Measurements from ENCODE around the gene CES3. TPM values are rescaled to one million over a fixed set of nuclear protein-coding genes. Genes with fewer than 3 reads are reported as not detected.
"Not testable (repeated sequence)": the region's sequence is repeated elsewhere in the genome, so short reads cannot be mapped to it uniquely, and the experiment has no call there.

The CES3 gene
- total RNA-seq, 1 donor from 2014 or later, result 1.5 TPM

GRCh38 chr16:66944054-66944441 is 17.0 kb upstream of the CES3 start:
- Mint-ChIP-seq H3K4me3 (ENCODE audit: unreplicated experiment) (no peak overlapping the region), H3K27me3 (ENCODE audit: low read depth, unreplicated experiment) (peaks cover 13% of the 10 kb centered on the region), H3K27ac (ENCODE audit: unreplicated experiment) (no peak overlapping the region), H3K36me3 (ENCODE audit: low read depth, unreplicated experiment) (peaks cover 31% of the 10 kb centered on the region), H3K9me3 (ENCODE audit: unreplicated experiment) (no peaks in the 10 kb centered on the region), H3K4me1 (ENCODE audit: low read depth, unreplicated experiment) (no peaks in the 10 kb centered on the region)
- DNase-seq (ENCODE audit: low read depth) (no peak), FAIRE-seq (no peak)
- H3K27me3 ChIP-seq (ENCODE audit: insufficient read depth, low read length), result peaks cover 8% of the 10 kb centered on the region
- no peak overlapping the region for H3K4me2 ChIP-seq (ENCODE audit: low read length)
- no peak overlapping the region for H2AFZ ChIP-seq (ENCODE audit: low read depth, low read length)
- no peak overlapping the region for H3K27ac ChIP-seq (ENCODE audit: low read depth, low read length)
- peaks cover 13% of the 10 kb centered on the region for H3K36me3 ChIP-seq (ENCODE audit: insufficient read depth, low read length)
- no peak for TF ChIP-seq CTCF (IDR thresholded peaks at IDR 0.05; ENCODE audit: insufficient read depth, low read depth, low read length)
- no peak for TF ChIP-seq EZH2 (IDR thresholded peaks at IDR 0.05; ENCODE audit: insufficient read depth, low read length)
- no peaks in the 10 kb centered on the region for H3K9me3 ChIP-seq (ENCODE audit: insufficient read depth, low read depth, low read length)
- no peak overlapping the region for H3K4me3 ChIP-seq (ENCODE audit: insufficient read depth, low read depth, low read length)
- no peak overlapping the region for H3K9ac ChIP-seq (ENCODE audit: low read length)
- peaks cover 24% of the 10 kb centered on the region for H4K20me1 ChIP-seq (ENCODE audit: insufficient read depth, low read length)
- H3K4me1 ChIP-seq (ENCODE audit: insufficient read depth, low read length), result peaks cover 9% of the 10 kb centered on the region
- H3K79me2 ChIP-seq (ENCODE audit: insufficient read depth, low read length), result no peaks in the 10 kb centered on the region

DNA sequence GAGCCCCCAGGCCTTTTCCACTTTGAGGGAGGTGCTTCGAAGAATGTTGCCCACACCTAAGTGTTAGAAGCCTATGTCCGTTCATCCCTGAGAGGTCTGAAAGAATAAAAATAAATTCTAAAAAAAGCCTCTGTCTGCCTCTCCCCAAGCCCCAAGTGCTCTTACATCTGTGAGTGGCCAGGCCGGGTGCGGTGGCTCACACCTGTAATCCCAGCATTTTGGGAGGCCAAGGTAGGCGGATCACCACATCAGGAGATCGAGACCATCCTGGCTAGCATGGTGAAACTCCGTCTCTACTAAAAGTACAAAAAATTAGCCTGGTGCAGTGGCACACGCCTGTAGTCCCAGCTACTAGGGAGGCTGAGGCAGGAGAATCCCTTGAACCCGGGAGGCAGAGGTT is 16.1 kb upstream of the CES3 start:
- peaks cover 23% of the 10 kb centered on the region for H3K36me3 Mint-ChIP-seq (ENCODE audit: low read depth, unreplicated experiment)
- peaks cover 21% of the 10 kb centered on the region for H3K27me3 Mint-ChIP-seq (ENCODE audit: low read depth, unreplicated experiment)
- not testable (repeated sequence) for H3K4me2 ChIP-seq (ENCODE audit: low read length); H3K79me2 ChIP-seq (ENCODE audit: insufficient read depth, low read length); DNase-seq (ENCODE audit: low read depth); H3K9me3 ChIP-seq (ENCODE audit: insufficient read depth, low read depth, low read length); H3K4me3 Mint-ChIP-seq (ENCODE audit: unreplicated experiment); H3K4me1 Mint-ChIP-seq (ENCODE audit: low read depth, unreplicated experiment); H3K27ac ChIP-seq (ENCODE audit: low read depth, low read length); H3K4me3 ChIP-seq (ENCODE audit: insufficient read depth, low read depth, low read length); FAIRE-seq; H3K9me3 Mint-ChIP-seq (ENCODE audit: unreplicated experiment); H3K4me1 ChIP-seq (ENCODE audit: insufficient read depth, low read length); H3K9ac ChIP-seq (ENCODE audit: low read length); H2AFZ ChIP-seq (ENCODE audit: low read depth, low read length)
- peaks cover 13% of the 10 kb centered on the region for H3K36me3 ChIP-seq (ENCODE audit: insufficient read depth, low read length)
- H3K27me3 ChIP-seq (ENCODE audit: insufficient read depth, low read length), result peaks cover 16% of the 10 kb centered on the region
- H4K20me1 ChIP-seq (ENCODE audit: insufficient read depth, low read length), result peaks cover 15% of the 10 kb centered on the region
- peak overlapping the region; percentile 47 for H3K27ac Mint-ChIP-seq (ENCODE audit: unreplicated experiment)

GRCh38 chr16:66945939-66946338 is 15.1 kb upstream of the CES3 start:
- H3K27ac ChIP-seq (ENCODE audit: low read depth, low read length), result no peak overlapping the region
- no peak for FAIRE-seq
- no peak overlapping the region for H3K4me3 ChIP-seq (ENCODE audit: insufficient read depth, low read depth, low read length)
- H3K4me1 ChIP-seq (ENCODE audit: insufficient read depth, low read length), result peaks cover 9% of the 10 kb centered on the region
- Mint-ChIP-seq H3K9me3 (ENCODE audit: unreplicated experiment) (no peaks in the 10 kb centered on the region), H3K27me3 (ENCODE audit: low read depth, unreplicated experiment) (peaks cover 22% of the 10 kb centered on the region), H3K4me3 (ENCODE audit: unreplicated experiment) (no peak overlapping the region), H3K4me1 (ENCODE audit: low read depth, unreplicated experiment) (no peaks in the 10 kb centered on the region), H3K36me3 (ENCODE audit: low read depth, unreplicated experiment) (peaks cover 21% of the 10 kb centered on the region), H3K27ac (ENCODE audit: unreplicated experiment) (no peak overlapping the region)
- H3K9me3 ChIP-seq (ENCODE audit: insufficient read depth, low read depth, low read length), result no peaks in the 10 kb centered on the region
- H3K4me2 ChIP-seq (ENCODE audit: low read length), result no peak overlapping the region
- no peak for DNase-seq (ENCODE audit: low read depth)
- no peak for TF ChIP-seq CTCF (IDR thresholded peaks at IDR 0.05; ENCODE audit: insufficient read depth, low read depth, low read length)
- no peak for TF ChIP-seq EZH2 (IDR thresholded peaks at IDR 0.05; ENCODE audit: insufficient read depth, low read length)
- H3K27me3 ChIP-seq (ENCODE audit: insufficient read depth, low read length), result peaks cover 20% of the 10 kb centered on the region
- H4K20me1 ChIP-seq (ENCODE audit: insufficient read depth, low read length), result peaks cover 6% of the 10 kb centered on the region
- H2AFZ ChIP-seq (ENCODE audit: low read depth, low read length), result no peak overlapping the region
- H3K79me2 ChIP-seq (ENCODE audit: insufficient read depth, low read length), result no peaks in the 10 kb centered on the region
- H3K9ac ChIP-seq (ENCODE audit: low read length), result no peak overlapping the region
- peaks cover 11% of the 10 kb centered on the region for H3K36me3 ChIP-seq (ENCODE audit: insufficient read depth, low read length)
